SK-N-SH (cell line): Measurements from ENCODE around the gene TTLL12.

Experiments used
- RAD21 ChIP-seq: IDR thresholded peaks from 2 replicates; pipeline ENCODE4 v1.6.1; 2012; ENCODE audit warnings: mild to moderate bottlenecking, low read length
- TF ChIP-seq, protein P1 (sequence below): fragments of 200-600 bp; sonication (generic); IDR thresholded peaks from 2 replicates; pipeline ENCODE4 v1.6.1; 2017; ENCODE audit warnings: antibody characterized with exemption, mild to moderate bottlenecking, moderate library complexity

DNA sequence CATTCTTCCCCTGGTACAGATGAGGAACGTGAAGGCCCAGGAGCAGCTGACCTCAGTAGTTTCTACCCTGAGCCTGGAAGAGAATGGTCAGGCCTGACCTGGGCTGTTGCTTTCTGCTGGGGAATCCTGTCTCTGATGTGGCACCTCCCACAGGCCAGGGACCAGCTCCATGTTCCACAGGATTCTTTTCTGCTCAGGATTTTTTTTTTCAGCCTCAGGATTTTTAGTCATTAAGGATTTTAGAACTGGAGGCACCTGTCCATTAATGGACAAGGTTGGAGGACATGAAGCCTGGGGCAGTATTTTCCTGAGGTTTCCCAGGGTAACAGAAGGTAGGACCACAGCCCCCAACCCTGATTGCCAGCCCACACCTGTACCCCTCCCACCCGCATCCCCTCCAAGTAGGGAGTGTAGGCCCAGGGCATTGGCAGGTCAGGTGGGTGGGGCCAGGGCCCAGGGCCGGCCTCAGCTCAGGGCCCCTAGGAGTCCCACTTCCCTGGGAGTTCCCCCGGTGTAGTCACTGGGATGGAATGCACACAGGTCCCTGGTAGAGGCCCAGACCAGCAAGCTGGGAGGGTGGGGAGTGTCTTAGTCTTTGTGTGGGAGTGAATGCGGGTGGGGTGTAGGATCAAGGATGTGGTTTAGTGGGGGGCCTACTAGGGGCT is 60.3 kb downstream of the TTLL12 start:
- TF ChIP-seq, protein P1, sequence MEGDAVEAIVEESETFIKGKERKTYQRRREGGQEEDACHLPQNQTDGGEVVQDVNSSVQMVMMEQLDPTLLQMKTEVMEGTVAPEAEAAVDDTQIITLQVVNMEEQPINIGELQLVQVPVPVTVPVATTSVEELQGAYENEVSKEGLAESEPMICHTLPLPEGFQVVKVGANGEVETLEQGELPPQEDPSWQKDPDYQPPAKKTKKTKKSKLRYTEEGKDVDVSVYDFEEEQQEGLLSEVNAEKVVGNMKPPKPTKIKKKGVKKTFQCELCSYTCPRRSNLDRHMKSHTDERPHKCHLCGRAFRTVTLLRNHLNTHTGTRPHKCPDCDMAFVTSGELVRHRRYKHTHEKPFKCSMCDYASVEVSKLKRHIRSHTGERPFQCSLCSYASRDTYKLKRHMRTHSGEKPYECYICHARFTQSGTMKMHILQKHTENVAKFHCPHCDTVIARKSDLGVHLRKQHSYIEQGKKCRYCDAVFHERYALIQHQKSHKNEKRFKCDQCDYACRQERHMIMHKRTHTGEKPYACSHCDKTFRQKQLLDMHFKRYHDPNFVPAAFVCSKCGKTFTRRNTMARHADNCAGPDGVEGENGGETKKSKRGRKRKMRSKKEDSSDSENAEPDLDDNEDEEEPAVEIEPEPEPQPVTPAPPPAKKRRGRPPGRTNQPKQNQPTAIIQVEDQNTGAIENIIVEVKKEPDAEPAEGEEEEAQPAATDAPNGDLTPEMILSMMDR, result no peak
- TF ChIP-seq RAD21, result no peak
